GM19452 (cell line): ENCODE results near the gene KRTAP5-2.
"Not testable (repeated sequence)": the region's sequence is repeated elsewhere in the genome, so short reads cannot be mapped to it uniquely, and the experiment has no call there.

Experiments used
- ATAC-seq: cut with Tn5 transposase; IDR thresholded peaks from one replicate; pipeline ENCODE4 v1.9.1; 2021; ENCODE audit not compliant: unreplicated experiment

The KRTAP5-2 gene

GRCh38 chr11:1592628-1593027, 5.5 kb downstream of the KRTAP5-2 start:
- no peak for ATAC-seq

- ATAC-seq = no peak
Measured at GRCh38 chr11:1589996-1590395, 8.1 kb downstream of the KRTAP5-2 start.

DNA sequence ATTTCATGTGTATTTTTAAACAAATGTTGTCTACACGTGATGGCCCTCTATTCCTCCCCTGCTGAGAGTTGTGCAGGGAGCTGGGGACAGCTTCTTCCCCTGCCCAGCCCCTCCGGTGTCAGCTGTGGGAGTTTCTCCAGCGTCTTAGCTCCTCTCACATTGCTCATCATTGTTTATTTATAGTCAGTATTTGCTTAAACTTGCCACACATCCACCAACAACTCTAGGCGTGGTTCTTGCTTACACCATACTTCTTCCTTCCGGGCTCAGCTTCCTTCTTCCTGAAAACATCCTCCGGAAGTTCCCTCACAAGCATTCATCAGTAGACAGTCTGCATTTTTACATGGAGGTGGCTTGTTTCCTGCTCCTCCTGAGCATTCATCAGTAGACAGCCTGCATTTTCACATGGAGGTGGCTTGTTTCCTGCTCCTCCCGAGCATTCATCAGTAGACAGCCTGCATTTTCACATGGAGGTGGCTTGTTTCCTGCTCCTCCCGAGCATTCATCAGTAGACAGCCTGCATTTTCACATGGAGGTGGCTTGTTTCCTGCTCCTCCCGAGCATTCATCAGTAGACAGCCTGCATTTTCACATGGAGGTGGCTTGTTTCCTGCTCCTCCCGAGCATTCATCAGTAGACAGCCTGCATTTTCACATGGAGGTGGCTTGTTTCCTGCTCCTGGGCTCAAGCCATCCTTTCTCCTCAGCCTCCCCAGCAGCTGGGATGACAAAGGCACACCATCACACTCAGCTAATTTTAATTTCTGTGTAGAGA, 8.7 kb downstream of the KRTAP5-2 start:
- ATAC-seq = not testable (repeated sequence)

- ATAC-seq = no peak
Measured at GRCh38 chr11:1586699-1587098, 11.4 kb downstream of the KRTAP5-2 start.

GRCh38 chr11:1584661-1585370, 13.3 kb downstream of the KRTAP5-2 start, which contains the start of gene KRTAP5-1:
TSS of gene KRTAP5-1 (minus strand) at chr11:1585283. CDS start at chr11:1585249, 34 bp downstream.
- ATAC-seq = not testable (repeated sequence)

- not testable (repeated sequence) for ATAC-seq
Measured at GRCh38 chr11:1582909-1583308, 15.2 kb downstream of the KRTAP5-2 start.

GRCh38 chr11:1581976-1582375, 16.1 kb downstream of the KRTAP5-2 start:
- no peak for ATAC-seq

GRCh38 chr11:1576825-1577224, 21.3 kb downstream of the KRTAP5-2 start:
- ATAC-seq = no peak

DNA sequence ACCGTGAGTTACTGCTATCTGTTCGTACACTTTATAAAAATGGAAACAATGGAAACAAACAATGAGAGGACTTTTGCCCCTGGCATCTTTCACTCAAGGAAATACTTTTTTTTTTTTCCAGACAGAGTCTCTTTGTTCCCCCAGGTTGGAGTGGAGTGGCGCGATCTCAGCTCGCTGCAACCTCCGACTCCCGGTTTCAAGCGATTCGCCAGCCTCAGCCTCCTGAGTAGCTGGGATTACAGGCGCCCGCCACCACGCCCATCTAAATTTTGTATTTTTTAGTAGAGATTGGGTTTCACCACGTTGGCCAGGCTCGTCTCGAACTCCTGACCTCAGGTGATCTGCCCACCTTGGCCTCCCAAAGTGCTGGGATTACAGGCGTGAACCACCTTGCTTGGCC, 22.3 kb downstream of the KRTAP5-2 start:
- not testable (repeated sequence) for ATAC-seq

- no peak for ATAC-seq
Measured at GRCh38 chr11:1574933-1575242, 23.2 kb downstream of the KRTAP5-2 start.

GRCh38 chr11:1574238-1574932, 23.7 kb downstream of the KRTAP5-2 start:
- ATAC-seq = no peak

DNA sequence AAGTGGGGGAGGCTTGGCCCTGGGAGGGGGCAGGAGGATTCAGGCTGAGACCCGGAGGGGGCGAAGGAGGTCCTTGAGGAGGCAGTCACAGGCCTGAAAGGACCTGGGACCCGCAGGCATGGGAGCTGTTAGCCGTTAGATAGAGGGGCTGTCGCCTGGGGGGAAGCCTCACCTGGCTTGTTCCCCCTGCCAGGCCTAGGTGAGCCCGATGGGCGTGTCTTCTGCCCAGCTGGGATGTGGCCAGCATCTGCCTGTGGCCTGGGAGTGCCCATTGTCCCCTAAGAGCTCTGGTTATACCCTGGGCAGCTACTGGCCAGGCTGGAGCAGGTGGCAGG, 24.2 kb downstream of the KRTAP5-2 start:
- no peak for ATAC-seq

- ATAC-seq = no peak
Measured at GRCh38 chr11:1573077-1573902, 24.8 kb downstream of the KRTAP5-2 start.

- peak; percentile 53 for ATAC-seq
Measured at GRCh38 chr11:1572197-1573076, 25.7 kb downstream of the KRTAP5-2 start, which contains the start of gene DUSP8. TSS of gene DUSP8 (minus strand) at chr11:1572271. CDS start at chr11:1565826, 6,445 bp downstream.

DNA sequence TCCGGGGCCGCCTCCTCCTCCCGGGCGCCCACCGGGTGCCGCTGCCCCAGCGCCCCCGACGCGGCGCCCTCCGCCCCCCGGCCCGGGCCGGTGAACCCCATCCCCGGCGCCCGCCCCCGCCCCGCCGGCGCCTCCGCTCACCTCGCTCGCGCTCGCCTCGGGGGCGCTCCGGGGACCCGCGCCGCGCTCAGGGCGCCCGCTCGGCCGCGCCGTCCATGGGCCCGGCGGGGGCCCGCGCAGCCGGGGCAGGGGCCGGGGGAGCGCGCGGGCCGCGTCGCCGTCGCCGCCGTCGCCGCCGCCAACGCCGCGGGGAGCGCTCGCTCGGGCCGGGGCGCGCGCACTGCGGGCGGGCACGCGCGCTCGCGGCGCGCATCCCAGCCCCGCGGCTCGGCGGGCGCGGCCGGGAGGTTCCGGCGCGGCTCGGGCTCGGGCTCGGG, 26.3 kb downstream of the KRTAP5-2 start:
- ATAC-seq = no peak

DNA sequence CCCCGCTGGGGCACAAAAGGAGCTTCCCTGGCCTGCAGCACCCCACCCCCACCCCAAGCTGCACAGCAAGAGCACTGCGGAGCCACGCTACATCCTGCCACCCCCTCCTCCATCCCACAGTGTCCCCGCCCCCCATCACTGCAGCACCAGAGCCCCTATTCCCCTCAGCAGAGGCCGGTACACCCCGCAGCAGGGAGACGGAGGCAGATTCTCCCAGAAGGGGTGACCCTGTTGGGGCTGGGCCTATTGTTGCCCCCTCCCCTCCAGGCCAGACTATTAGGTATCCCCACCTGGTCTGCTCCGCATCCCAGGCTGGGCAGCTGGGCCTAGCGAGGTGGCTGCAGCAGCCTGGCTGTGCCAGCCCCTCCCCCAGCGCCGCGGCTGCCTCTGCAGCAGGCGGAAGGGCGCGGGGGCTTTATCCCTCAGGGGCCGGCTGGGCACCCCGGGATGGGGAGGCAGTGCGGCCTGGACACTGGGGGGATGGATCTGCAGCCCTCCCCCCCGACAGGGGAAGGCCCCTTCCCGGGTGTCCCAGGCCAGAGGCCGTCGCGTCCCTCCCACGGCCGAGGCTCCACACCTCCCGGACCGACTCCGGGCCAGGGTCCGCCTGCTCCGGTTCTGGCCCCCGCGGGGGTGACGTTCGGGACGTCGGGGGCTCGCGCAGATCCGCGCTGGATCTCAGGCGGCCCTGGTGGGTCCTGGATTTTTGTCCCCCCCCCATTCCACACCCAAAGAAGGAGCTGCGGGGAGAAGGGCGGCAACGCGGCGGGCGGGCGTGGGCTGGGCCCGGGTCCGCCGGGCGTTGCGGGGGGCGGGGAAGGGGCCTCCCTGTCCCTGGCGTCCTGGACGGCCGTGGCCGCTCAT, 27.0 kb downstream of the KRTAP5-2 start:
- ATAC-seq = no peak

DNA sequence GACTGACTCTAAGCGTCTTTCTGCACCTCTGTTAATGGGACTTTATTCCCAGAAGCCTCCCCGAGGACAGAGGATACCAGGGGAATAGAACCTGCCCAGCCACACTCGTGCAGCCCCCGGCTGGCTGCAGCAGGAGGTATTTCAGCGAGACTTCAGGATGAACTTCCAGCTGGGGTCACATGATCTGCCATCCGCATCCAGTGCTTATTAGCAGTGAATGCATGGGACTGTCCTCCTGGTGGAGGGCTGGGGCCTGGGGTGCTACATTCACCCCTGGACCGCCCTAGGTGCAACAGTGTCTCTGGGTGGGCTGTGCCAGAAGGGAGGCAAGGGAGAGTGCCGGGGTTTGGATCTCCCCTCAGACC, 27.6 kb downstream of the KRTAP5-2 start:
- ATAC-seq = no peak

GRCh38 chr11:1570001-1570453, 28.1 kb downstream of the KRTAP5-2 start:
- ATAC-seq = no peak

- no peak for ATAC-seq
Measured at GRCh38 chr11:1569251-1569780, 28.8 kb downstream of the KRTAP5-2 start.
